SU-DHL-6 (cell line): ENCODE results near the gene PELI3.

Experiments
- EZH2phosphoT487 ChIP-seq: fragments of 200-600 bp; sonication (generic), shearing (Covaris generic); conservative IDR thresholded peaks from 2 replicates; pipeline ENCODE4 v1.6.1; 2018; ENCODE audit warnings: mild to moderate bottlenecking, antibody characterized with exemption, low read length, moderate library complexity, mixed read lengths
- TF ChIP-seq, protein P1 (sequence below): fragments of 200-600 bp; sonication (generic); IDR thresholded peaks from one replicate; pipeline ENCODE4 v1.5.1; 2017; ENCODE audit warnings: antibody characterized with exemption, mild to moderate bottlenecking, low read length, moderate library complexity; ENCODE audit not compliant: insufficient read depth, poor library complexity, severe bottlenecking

DNA sequence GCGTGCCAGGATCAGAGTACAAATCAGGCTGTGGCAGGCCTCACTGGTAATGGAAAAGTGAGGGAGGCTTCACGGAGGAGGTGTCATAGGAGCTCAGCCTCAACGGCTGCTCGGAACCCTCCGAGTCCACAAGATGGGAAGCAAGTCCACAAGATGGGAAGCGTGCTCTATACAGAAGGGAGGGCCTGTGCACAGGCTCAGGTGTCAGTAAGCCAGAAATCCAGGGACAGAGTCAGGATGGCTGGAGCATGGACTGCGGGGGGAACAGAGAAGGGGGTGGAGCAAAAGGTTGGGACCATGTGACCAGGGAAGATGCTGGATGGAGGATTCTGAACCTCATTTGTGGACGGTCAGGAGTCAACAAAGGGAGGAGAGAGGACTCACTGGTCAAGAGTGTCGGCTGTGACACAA lies 10.1 kb downstream of the PELI3 start:
- TF ChIP-seq, protein P1, sequence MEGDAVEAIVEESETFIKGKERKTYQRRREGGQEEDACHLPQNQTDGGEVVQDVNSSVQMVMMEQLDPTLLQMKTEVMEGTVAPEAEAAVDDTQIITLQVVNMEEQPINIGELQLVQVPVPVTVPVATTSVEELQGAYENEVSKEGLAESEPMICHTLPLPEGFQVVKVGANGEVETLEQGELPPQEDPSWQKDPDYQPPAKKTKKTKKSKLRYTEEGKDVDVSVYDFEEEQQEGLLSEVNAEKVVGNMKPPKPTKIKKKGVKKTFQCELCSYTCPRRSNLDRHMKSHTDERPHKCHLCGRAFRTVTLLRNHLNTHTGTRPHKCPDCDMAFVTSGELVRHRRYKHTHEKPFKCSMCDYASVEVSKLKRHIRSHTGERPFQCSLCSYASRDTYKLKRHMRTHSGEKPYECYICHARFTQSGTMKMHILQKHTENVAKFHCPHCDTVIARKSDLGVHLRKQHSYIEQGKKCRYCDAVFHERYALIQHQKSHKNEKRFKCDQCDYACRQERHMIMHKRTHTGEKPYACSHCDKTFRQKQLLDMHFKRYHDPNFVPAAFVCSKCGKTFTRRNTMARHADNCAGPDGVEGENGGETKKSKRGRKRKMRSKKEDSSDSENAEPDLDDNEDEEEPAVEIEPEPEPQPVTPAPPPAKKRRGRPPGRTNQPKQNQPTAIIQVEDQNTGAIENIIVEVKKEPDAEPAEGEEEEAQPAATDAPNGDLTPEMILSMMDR: no peak
- no peak for TF ChIP-seq EZH2phosphoT487
